Right lobe of liver (tissue), 6 donors: ENCODE measurements around the gene ANK2. TPM values are rescaled to one million over a fixed set of nuclear protein-coding genes. Genes with fewer than 3 reads are reported as not detected.

ENCODE experiments used
- ATAC-seq, 4 donors: fragments of 200-7000 bp; cut with Tn5 transposase; one replicate each; pipeline ENCODE4 v1.9.1; 2020; ENCODE audit warnings: mild to moderate bottlenecking in 4 of 4, moderate library complexity in 4 of 4
- DNase-seq, 3 donors: peaks; one replicate each; pipeline ENCODE4 v3.0.0-alpha.2; 2020
- H3K27ac ChIP-seq, 3 donors: fragments of 200-600 bp; one replicate each; pipeline ENCODE4 v1.8.0; 2022
- H3K27me3 ChIP-seq, 2 donors: fragments of 200-600 bp; one replicate each; pipeline ENCODE4 v1.8.0; 2022
- H3K36me3 ChIP-seq, 4 donors: fragments of 200-600 bp; sonication (generic) in 1 of 4; one replicate each; pipeline versions ENCODE4 v1.5.1 to v1.8.0; 2017 to 2022; ENCODE audit warnings: control low read depth in 1 of 4
- H3K4me1 ChIP-seq, 4 donors: fragments of 200-600 bp; sonication (generic) in 1 of 4; one replicate each; pipeline versions ENCODE4 v1.5.1 to v1.8.0; 2017 to 2022; ENCODE audit warnings: control low read depth in 1 of 4
- H3K4me3 ChIP-seq, 3 donors: fragments of 200-600 bp; one replicate each; pipeline ENCODE4 v1.8.0; 2022
- H3K9me3 ChIP-seq, 4 donors: fragments of 200-600 bp; sonication (generic) in 1 of 4; one replicate each; pipeline versions ENCODE4 v1.5.1 to v1.8.0; 2017 to 2022; ENCODE audit warnings: control low read depth in 1 of 4
- POLR2A ChIP-seq: fragments of 450-650 bp; IDR thresholded peaks from one replicate; pipeline ENCODE4 v1.6.1; 2017; ENCODE audit warnings: antibody characterized with exemption, mild to moderate bottlenecking
- WGBS: methylation state at CpG from one replicate; pipeline ENCODE4 v1.1.6; 2018; ENCODE audit warnings: low coverage, low lambda C conversion rate; ENCODE audit not compliant: insufficient coverage; ENCODE audit errors: missing lambda C conversion rate; 5-methylcytosine and 5-hydroxymethylcytosine counted together
- intact Hi-C, 2 donors: fragments of 100-400 bp; cut with DNase I; formaldehyde crosslinking; loops; one replicate each; pipeline versions ENCODE4 v1.11.2 to v1.14.1; 2022
- long read RNA-seq: library from polyadenylated mRNA; unstranded; transcript quantifications from one replicate; pipeline ENCODE4 v2.0.0, GENCODE V29; 2019
- total RNA-seq, 6 experiments: library from RNA; depleted of rRNA in 2 of 6; stranded (reverse); fragments of >200 nt in 2 of 6; fragmentation: NEBNext Ultra II Directional in 3 of 6; extraction: Animal tissue kit (Norgen Biotek cat#: 25700) in 3 of 6; gene quantifications; one replicate each; pipeline versions ENCODE4 v1.1.0 to v1.2.4, GENCODE V29; 2016 to 2023
- TF ChIP-seq, protein P1 (sequence below), 4 donors: fragments of 200-600 bp in 3 of 4; fragments of 450-650 bp in 1 of 4; IDR thresholded peaks; one replicate each; pipeline versions ENCODE4 v1.5.1 to v1.8.0; 2016 to 2022; ENCODE audit warnings: antibody characterized with exemption in 4 of 4, mild to moderate bottlenecking in 2 of 4
- donor health status: DM: no; HTN: yes; CAD: no.
- donor health status: DM: no; HTN: no; CAD: no.
- donor health status: DM: no; HTN: no; CAD: no.
- donor health status: DM: no; HTN: yes; CAD: no.
- donor health status: DM: no; HTN: yes; CAD: no.

Gene ANK2
- total RNA-seq, result 1 to 10 TPM in 5 of 6 experiments, under 1 TPM in 1; 0.61 to 1.7 (median 1.1) TPM
- long read RNA-seq, partial matches to known transcripts, result 0 of 2 reads
- long read RNA-seq, other reads (novel, unspliced or antisense), result 2 of 2 reads

DNA sequence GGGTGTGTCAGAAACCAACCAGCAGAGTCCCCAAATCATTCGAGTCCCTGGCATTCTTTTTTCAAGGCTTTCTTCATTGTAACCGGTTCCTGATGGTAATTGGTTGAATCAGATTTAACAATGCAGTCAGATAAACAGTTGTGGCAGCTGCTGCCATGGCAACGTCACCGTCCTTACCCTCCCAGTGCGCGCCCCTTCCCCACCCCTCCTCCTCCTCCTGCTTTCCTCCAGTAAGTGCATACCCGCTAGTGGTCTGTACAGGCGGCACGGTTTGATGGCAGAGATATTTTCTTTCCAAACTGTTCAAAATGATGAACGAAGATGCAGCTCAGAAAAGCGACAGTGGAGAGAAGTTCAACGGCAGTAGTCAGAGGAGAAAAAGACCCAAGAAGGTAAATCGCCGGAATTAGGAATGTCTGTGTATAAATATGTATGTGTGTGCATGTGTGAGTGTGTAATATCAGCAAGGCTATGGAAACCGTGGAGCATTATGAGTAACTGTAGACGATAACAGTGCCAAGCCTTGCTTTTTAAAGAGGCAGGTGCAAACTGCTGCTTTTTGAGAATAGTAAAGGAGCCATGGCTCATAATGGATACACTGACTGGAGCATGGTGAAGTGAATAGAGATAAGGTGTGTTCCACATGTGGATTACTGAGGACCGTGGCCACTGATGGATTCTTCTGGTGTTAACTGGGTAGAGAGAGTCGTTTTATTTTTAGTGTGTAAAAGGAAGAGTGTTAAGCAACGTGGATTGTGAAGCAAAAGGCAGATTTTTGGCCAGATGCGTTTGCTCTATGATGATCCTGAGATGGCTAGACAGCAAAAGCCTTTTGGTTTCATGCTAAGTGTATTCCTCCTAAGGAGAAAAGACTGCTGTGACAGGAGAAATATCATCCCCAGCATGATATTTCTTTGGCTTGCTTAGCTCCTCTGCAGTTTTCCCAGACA, at the start of gene ANK2:
Gene ANK2, plus strand, starts transcription at position 233 of the 950 bp plus-strand sequence. Its CDS starts 76 bp downstream, at position 309.
- Histone ChIP-seq H3K36me3 (no peaks in the 10 kb centered on the region), H3K4me3 (no peak within 1 kb of the TSS), H3K27me3 (no peaks in the 10 kb centered on the region), H3K9me3 (no peaks in the 10 kb centered on the region), H3K27ac (no peak within 1 kb of the TSS), H3K4me1 (no peaks in the 10 kb centered on the region)
- DNase-seq (no peak), ATAC-seq (no peak)
- TF ChIP-seq, protein P1, sequence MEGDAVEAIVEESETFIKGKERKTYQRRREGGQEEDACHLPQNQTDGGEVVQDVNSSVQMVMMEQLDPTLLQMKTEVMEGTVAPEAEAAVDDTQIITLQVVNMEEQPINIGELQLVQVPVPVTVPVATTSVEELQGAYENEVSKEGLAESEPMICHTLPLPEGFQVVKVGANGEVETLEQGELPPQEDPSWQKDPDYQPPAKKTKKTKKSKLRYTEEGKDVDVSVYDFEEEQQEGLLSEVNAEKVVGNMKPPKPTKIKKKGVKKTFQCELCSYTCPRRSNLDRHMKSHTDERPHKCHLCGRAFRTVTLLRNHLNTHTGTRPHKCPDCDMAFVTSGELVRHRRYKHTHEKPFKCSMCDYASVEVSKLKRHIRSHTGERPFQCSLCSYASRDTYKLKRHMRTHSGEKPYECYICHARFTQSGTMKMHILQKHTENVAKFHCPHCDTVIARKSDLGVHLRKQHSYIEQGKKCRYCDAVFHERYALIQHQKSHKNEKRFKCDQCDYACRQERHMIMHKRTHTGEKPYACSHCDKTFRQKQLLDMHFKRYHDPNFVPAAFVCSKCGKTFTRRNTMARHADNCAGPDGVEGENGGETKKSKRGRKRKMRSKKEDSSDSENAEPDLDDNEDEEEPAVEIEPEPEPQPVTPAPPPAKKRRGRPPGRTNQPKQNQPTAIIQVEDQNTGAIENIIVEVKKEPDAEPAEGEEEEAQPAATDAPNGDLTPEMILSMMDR (IDR thresholded peaks at IDR 0.05), result no peak
- no peak for TF ChIP-seq POLR2A
- intact Hi-C loops, result no loop called here
- 20% methylated on average over 19 of the region's 20 CpGs for WGBS

DNA sequence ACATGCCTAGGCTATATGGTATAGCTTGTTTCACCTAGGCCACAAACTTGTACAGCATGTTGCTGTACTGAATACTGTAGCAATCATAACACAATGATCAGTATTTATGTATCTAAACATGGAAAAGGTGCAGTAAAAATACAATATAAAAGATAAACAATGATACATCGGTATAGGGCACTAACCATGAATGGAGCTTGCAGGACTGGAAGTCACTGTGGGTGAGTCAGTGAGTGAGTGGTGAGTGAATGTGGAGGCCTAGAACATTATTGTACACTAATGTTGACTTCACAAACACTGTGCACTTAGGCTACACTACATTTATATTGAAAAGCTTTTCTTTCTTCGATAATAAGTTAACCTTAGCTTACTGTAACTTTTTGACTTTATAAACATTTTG, 45.6 kb upstream of the ANK2 start:
- Histone ChIP-seq H3K4me3 (no peak overlapping the region), H3K4me1 (no peaks in the 10 kb centered on the region), H3K27ac (no peak overlapping the region), H3K9me3 (no peaks in the 10 kb centered on the region), H3K27me3 (no peaks in the 10 kb centered on the region), H3K36me3 (no peaks in the 10 kb centered on the region)
- intact Hi-C loops, result no loop called here
- no peak for DNase-seq
- 90% methylated on average over 2 of the region's 2 CpGs for WGBS
- TF ChIP-seq, protein P1 (IDR thresholded peaks at IDR 0.05), result no peak
- no peak for TF ChIP-seq POLR2A
- no peak for ATAC-seq

DNA sequence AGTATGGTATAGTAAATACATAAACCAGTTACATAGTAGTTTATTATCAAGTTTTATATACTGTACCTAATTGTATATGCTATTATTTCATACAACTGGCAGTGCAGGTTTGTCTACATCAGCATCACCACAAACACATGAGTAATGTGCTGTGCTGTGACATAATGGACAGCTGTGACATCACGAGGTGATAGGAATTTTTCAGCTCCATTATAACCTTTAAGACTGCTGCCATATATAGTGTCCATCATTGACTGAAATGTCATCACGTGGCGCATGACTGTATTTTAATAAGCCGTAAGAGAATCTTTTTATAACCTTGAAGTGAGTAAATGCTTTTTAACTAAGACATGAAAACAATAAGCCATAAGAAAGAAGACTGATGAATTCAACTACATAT, 44.8 kb upstream of the ANK2 start:
- DNase-seq, result no peak
- no peak for ATAC-seq
- 49% methylated on average over 4 of the region's 4 CpGs for WGBS

DNA sequence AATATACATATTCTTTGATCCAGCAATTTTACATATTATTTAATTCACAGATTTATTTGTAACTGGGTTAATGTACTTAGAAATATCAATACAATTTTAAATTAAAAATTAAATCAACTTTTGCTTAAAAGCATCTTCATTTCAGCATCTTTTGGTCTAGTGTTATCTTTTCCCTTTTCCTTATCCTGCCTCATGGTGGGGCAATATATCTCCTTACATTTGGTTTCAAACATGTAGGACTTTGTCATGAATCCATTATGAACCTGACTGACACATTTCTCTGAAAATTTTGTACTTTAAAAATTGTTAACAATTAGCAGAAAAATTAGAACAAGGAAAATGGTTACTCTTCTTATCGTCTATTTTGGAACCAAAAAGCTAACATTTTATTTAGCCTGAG, 42.8 kb upstream of the ANK2 start:
- no peak overlapping the region for H3K27ac ChIP-seq
- H3K27me3 ChIP-seq, result no peaks in the 10 kb centered on the region
- no peaks in the 10 kb centered on the region for H3K4me1 ChIP-seq
- DNase-seq (no peak), ATAC-seq (no peak)
- WGBS, result 64% methylated on average over 1 of the region's 1 CpG
- no peaks in the 10 kb centered on the region for H3K36me3 ChIP-seq
- no peak overlapping the region for H3K4me3 ChIP-seq
- no peaks in the 10 kb centered on the region for H3K9me3 ChIP-seq
- intact Hi-C loops, result no loop called here
- TF ChIP-seq POLR2A, result no peak
- TF ChIP-seq, protein P1 (IDR thresholded peaks at IDR 0.05), result peak in 1 of 4 donors; percentile 27

More for the DNA sequence above, 44.8 kb upstream of the ANK2 start:
- Histone ChIP-seq H3K4me1 (no peaks in the 10 kb centered on the region), H3K27ac (no peak overlapping the region), H3K4me3 (no peak overlapping the region), H3K9me3 (no peaks in the 10 kb centered on the region), H3K36me3 (no peaks in the 10 kb centered on the region), H3K27me3 (no peaks in the 10 kb centered on the region)
- TF ChIP-seq POLR2A, result no peak
- TF ChIP-seq, protein P1 (IDR thresholded peaks at IDR 0.05), result no peak
- intact Hi-C loops, result no loop called here
